HS-27A (cell line): ENCODE measurements around the gene EED.
"Not testable (repeated sequence)": the region's sequence is repeated elsewhere in the genome, so short reads cannot be mapped to it uniquely, and the experiment has no call there.

ENCODE experiments used
- DNase-seq: peaks from one replicate; pipeline ENCODE4 v3.0.0-alpha.2; 2012; ENCODE audit warnings: low read depth, missing footprints

The EED gene

GRCh38 chr11:86219311-86220193 lies 25.0 kb upstream of the EED start:
- no peak for DNase-seq

GRCh38 chr11:86220653-86221052 lies 23.9 kb upstream of the EED start:
- no peak for DNase-seq

GRCh38 chr11:86222081-86222480 lies 22.5 kb upstream of the EED start:
- no peak for DNase-seq

- DNase-seq: not testable (repeated sequence)
These were observed 20.0 kb upstream of the EED start for GRCh38 chr11:86224575-86224974.

DNA sequence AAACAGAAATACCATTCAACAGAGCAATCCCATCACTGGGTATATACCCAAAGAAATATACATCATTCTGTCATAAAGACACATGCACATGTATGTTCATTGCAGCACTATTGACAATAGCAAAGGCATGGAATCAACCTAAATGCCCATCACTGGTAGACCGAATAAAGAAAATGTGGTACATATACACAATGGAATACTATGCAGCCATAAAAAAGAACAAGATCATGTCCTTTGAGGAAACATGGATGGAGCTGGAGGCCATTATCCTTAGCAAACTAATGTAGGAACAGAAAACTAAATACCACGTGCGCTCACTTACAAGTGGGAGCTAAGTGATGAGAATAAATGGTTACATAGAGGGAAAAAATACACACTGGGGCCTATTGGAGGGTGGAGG lies 19.2 kb upstream of the EED start:
- DNase-seq: not testable (repeated sequence)

DNA sequence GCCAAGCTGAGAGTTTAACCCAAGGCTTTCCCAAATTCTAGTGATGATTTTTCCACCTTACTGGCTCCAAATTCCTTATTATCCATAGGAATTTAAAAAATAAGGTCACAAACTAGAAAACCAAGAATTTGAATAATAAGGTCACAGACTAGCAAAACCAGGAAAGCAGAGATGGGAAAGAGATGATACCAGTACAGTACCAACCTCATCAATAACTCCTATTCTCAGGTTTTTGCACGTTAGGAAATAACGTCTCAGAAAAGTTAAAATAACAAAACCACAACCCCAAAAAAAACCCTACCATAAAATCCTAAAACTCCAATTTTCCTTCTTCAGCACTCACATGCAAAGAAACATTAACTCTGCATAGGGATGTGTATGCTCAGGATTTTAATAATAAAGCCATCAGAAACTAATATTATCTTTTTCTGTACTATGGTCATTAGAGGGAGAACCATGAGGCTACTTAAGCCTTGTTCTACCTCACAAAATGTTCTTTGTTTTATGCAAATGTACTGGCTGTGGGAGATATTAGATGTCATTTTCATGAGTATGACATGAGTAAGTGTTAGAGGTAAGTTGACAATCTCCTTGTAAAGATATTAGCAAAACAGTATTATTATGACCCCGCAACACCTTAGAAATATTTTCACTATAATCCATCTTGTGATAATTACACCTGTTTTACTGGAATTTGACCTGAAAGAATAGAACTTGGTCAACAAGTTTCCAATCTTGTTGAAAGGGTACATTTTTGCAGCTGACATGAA lies 16.1 kb upstream of the EED start:
- no peak for DNase-seq

GRCh38 chr11:86229039-86229330 lies 15.6 kb upstream of the EED start:
- not testable (repeated sequence) for DNase-seq

DNA sequence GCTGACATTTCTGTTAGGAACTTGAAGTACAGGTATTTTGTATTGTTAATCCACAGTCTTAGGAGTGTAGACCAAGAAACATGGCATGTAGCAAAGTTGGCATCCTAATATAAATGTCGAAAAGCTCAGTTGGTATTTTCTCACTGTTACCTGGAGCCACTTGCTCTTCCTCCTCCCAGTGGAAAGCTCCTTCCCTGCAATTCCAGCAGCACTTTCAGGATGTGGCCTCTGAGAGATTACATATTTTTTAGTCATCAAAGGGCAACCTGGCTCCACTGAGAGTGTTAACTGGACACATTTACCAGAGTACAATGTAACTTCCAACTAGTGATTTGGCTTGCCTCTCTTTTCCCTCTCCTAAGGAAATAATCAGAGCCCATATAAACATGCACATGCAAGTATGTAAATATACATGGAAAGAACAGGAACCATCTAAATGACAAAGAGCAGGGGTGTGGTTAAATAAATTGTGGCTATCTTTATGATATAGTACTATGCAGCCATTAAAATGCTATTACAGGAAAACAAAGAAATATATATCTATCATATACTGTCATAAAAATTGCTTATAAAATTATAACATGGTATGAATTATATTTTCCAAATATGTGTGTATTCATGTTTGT lies 14.3 kb upstream of the EED start:
- no peak for DNase-seq

DNA sequence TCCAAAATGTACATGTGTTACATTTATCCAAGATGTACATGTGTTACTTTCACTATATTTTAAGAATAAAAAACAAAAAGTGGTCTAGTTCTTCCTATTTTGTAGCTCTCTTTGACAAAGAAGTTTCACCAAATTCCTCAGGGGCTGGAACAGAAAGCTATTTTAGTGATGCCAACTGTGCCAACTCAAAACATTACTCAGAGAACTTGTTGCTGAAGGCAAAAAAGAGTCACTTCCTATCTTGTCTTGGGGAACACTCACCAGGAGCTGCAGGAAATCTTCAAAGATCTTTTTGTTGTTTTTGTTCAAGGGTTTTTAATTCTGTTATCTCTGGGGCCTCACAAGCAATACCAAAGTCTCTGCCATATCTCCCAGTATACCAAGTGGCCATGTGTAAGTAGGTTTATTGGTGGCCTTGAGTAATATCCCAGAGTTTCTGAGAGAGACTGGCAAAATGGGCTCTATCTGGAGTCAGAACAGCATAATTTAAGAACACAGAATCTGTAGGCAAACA lies 13.6 kb upstream of the EED start:
- DNase-seq: no peak

GRCh38 chr11:86232556-86232955 lies 12.0 kb upstream of the EED start:
- no peak for DNase-seq

- DNase-seq: no peak
These were observed 9.6 kb upstream of the EED start for GRCh38 chr11:86234831-86235461.

DNA sequence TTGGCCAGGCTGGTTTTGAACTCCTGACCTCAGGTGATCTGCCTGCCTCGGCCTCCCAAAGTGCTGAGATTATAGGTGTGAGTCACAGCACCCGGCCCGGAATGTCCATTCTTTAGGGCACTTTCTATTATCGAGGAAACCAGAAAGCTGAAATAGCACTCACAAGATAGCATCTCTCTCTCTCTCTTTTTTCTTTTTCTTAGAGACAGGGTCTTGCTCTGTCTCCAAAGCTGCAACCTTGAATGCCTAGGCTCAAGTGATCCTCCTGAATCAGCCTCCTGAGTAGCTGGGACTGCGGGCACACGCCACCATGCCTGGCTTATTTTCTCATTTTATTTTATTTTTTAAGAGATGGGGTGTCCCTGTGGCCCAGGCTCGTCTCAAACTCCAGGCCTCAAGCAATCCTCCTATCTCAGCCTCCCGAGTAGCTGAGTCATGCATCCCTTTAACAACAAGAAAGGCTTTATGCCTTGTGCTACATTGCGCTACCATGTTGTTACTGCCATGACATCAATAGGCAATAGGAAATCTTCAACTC lies 7.2 kb upstream of the EED start:
- DNase-seq: no peak

- DNase-seq: no peak
These were observed 4.4 kb upstream of the EED start for GRCh38 chr11:86240164-86240563.

DNA sequence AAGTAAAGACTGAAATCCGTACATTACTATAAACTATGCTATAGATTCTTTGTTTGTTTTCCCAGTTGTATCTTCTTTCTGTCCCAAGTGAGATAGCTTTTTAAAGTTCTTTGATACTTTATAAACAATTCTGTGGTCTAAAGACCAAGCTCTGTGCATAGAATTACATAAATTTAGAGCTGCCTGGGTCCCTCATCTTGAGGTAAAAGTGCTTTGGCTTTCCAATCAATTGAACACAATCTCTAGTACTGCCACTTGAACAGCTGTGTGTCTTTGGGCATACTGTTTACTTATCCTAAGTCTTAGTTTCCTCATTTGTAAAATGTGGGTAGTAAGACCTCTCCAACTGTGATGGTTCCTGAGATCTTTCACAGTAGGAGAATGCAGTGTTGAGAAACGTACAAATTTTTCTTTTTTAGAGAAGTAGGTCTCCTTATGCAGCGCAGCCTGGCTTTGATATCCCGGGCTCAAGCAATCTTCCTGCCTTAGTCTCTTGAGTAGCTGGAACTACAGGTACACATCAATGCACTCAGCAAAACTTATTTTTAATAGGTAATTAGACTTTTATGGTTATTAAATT lies 2.5 kb upstream of the EED start:
- DNase-seq: no peak

DNA sequence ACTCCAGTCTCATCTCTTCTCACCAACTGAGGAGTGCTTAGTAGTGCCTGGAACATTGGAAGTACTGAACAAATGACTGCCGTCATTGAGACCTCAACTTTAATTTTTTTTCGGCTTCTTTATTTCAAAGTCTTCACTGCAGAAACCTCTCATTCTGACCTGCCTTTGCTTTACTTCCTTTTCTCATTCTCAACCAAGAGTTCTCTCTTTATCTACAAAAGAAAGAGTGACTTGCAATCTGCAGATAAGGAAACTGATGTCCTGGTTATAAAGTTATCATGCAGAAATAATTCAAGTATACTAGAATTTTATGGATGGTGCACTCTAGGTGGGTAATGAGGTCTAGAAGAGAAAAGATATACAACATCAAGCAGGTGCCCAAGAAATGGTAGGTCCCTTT lies 1.2 kb upstream of the EED start:
- no peak for DNase-seq

DNA sequence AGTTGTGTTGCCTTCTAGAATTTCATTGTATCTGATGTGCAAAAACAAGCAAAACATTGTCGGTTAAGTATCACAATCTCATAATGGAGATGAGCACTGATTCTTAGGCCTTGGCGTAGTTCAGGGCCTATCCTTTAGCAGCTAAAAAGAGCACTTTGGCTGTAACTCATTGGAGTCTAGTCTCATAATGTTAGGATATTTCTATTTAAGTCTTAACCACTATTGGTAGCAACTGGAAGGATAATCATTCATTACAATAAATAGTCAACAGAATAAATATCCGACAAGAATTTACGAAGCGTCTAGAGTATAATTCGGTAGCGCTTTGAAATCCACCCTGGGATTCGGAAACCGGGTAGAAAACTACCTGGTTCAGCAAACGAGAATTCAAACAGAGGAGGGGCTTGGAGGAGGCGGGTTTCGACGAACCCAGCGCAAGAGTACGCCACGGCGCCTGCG lies 461 bp upstream of the EED start:
- no peak for DNase-seq

DNA sequence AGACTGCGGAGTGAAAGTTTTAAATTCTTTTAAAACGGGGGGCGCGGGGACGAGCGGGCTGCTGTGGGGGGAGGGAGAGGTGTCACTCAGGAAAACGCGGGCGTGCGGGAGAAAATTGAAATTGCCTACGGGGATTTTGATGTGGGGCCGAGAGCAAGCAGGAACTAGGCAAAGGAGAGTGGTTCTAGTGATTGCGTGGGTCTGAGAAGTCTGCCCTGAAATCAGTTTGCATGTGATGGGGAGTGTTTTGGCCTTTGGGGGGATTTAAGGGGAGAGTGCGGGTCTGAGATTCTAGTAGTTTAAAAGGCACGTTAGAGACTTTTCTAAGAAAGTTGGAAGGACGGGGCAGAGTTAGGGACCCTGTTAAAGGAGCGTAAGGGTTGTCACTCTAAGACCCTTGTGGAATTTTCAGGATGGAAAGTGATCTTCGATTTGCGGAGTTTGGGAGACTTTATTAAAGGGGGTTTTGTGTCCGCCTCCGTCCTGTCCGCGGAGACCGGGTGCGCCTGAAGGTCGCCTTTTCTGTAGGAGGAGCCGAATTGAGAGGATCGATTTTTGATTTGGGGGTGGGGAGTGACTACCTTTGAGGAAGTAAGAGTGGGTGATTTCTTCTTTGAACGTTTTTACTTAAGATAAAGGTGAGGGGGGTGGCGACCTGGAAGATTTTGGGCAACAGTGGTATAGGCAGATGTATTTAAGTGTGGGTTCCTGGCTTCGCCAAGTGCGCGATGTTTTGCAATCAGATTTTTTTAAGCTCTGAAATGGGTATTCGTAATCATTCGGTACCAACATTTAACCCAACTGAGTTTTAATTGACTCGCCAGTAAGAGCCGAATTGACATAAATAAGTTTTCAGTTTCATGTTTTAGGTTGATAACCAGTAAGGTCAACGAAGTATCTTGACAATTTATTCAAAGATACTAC lies 1.1 kb downstream of the EED start:
- peak; percentile 11 for DNase-seq

DNA sequence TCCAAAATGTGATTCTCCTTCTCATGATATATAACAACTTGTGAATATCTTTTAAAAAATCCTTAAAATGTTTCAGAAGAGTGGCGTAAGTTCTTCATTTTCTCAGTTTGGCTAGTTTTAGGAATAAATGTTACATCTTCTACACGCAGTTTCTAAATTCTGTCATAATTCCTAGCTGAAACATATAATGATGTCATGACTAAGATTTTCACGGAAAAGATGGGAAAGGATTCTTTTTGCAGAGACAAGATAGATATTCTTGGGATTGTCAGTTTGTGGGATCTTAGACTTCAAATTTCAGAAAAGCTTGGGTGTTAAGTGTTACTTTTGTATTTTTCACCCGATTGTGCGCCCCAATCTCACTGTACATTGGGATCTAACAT lies 1.7 kb downstream of the EED start:
- no peak for DNase-seq

DNA sequence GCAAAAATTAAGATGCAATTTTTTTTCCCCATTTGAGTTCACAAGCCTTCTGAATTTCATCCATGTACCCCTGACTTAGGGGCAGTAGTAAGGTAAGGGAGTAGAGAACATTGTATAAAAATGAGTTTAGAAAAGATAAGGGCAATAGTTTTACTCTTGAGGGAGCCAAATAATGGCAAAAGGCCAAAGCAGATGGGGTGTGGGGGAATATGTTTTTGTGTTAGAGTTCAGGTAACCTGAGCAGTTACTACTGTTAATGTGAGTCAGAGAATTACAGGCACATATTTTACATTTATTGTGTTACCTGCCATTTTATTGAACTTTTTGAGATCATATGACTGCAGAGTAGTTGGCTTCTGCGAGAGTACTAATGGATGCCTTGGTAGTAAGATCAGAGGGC lies 3.1 kb downstream of the EED start:
- no peak for DNase-seq

DNA sequence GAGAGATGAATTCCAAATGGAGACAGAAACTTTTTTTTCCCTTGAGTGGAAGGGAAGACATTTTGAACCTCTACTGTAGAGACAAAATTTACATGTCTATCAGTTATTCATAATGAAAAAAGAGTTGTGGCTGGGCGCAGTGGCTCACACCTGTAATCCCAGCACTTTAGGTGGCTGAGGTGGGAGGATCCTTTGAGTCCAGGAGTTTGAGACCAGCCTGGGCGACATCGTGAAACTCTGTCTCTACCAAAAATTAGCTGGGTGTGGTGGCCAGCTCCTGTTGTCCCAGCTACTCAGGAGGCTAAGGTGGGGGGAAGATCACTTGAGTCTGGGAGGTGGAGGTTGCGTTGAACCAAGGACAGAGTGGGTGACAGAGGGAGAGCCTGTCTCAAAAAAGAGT lies 4.1 kb downstream of the EED start:
- no peak for DNase-seq
